LNCaP clone FGC (cell line): ENCODE measurements around the gene WFDC10B.
"Not testable (repeated sequence)": the region's sequence is repeated elsewhere in the genome, so short reads cannot be mapped to it uniquely, and the experiment has no call there.

Experiments
- DNase-seq: peaks from one replicate; pipeline ENCODE4 v3.0.0-alpha.2; 2011; ENCODE audit warnings: low read depth
- H3K4me3 ChIP-seq: 2 replicates; pipeline ENCODE4 v1.5.1; 2011; ENCODE audit warnings: mild to moderate bottlenecking, low read depth, low read length, control low read depth
- TF ChIP-seq, protein P1 (sequence below): IDR thresholded peaks from 2 replicates; pipeline ENCODE4 v1.5.1; 2012; ENCODE audit warnings: mild to moderate bottlenecking; ENCODE audit not compliant: control insufficient read depth, insufficient read depth; ENCODE audit errors: extremely low read depth

Gene WFDC10B

DNA sequence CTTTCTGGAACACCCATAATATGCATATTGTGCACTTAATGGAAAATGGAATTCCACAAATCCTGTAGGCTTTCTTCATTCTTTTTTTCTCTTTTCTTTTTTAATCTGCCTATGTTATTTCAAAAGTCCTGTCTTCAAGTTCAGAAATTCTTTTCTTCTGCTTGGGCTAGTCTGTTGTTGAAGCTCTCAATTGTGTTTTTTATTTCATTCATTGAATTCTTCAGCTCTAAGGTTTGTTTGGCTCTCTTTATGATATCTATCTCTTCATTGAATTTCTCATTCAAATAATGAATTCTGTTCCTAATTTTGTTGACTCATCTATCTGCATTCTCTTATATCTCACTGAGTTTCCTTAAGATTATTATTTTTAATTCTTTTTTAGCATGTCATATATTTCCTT is 27.4 kb upstream of the WFDC10B start:
- TF ChIP-seq, protein P1, sequence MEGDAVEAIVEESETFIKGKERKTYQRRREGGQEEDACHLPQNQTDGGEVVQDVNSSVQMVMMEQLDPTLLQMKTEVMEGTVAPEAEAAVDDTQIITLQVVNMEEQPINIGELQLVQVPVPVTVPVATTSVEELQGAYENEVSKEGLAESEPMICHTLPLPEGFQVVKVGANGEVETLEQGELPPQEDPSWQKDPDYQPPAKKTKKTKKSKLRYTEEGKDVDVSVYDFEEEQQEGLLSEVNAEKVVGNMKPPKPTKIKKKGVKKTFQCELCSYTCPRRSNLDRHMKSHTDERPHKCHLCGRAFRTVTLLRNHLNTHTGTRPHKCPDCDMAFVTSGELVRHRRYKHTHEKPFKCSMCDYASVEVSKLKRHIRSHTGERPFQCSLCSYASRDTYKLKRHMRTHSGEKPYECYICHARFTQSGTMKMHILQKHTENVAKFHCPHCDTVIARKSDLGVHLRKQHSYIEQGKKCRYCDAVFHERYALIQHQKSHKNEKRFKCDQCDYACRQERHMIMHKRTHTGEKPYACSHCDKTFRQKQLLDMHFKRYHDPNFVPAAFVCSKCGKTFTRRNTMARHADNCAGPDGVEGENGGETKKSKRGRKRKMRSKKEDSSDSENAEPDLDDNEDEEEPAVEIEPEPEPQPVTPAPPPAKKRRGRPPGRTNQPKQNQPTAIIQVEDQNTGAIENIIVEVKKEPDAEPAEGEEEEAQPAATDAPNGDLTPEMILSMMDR = no peak
- H3K4me3 ChIP-seq = no peak overlapping the region
- DNase-seq = no peak

DNA sequence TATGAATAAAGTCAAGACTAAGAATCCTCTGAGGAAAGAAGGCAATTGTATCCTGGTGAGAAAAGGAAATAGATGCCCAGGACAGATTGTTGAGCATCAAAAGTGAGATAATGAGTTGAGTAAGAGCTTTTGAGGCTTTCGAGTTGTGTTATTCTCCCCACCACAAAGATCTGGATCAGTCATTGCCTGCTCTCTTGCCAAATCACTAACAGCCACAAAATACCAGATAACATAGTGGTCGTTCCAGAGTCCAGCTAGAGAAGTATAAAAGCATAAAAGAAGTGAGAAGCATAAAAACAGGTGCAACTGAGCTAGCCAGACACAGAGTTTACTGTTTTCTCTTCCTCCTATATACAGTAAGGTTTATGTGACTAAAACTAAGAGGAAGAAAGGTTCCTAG is 22.2 kb upstream of the WFDC10B start:
- no peak for DNase-seq
- no peak overlapping the region for H3K4me3 ChIP-seq
- TF ChIP-seq, protein P1 = no peak

DNA sequence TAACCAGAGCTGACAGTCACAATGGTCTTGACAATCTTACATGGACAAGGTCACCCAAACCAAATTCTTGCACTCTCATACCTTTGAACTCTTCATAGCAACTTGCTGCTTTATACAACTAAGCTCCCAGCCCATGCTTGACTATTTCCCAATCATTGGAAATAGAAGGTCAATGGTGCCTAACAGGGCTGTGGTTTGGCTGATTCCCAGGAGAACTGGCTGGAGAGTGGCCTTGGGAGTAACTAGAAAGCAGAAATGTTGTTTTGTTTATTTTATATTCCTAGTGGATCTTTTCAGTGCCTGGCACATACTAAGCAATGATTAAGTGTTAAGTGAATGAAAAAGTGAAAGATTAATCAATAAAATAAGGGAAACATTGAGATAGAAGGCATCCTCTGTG is 20.3 kb upstream of the WFDC10B start:
- no peak for DNase-seq
- TF ChIP-seq, protein P1 = no peak

DNA sequence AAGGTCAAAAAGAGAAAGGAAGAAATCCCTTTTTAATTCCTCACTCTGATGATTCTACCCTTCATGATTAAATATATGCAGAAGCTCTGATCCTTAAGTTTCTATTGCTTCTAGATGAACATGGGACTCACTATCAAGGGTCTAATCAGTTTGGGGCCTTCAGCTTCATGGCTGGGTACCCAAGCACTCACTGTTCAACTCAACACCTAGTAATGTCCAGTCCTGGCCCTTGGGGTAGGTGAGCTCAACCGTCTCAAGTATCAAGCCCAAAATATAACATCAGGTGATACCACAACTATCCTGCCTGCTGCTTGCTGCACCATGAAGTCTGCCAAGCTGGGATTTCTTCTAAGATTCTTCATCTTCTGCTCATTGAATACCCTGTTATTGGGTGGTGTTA is 17.2 kb upstream of the WFDC10B start, which contains the start of gene SPINT4:
Gene SPINT4, plus strand, starts transcription at position 301 of the 400 bp plus-strand sequence. Its CDS starts 21 bp downstream, at position 322.
- TF ChIP-seq, protein P1 = no peak
- DNase-seq = no peak
- H3K4me3 ChIP-seq = no peak within 1 kb of the TSS

More for the DNA sequence above, 20.3 kb upstream of the WFDC10B start:
- H3K4me3 ChIP-seq = no peak overlapping the region

DNA sequence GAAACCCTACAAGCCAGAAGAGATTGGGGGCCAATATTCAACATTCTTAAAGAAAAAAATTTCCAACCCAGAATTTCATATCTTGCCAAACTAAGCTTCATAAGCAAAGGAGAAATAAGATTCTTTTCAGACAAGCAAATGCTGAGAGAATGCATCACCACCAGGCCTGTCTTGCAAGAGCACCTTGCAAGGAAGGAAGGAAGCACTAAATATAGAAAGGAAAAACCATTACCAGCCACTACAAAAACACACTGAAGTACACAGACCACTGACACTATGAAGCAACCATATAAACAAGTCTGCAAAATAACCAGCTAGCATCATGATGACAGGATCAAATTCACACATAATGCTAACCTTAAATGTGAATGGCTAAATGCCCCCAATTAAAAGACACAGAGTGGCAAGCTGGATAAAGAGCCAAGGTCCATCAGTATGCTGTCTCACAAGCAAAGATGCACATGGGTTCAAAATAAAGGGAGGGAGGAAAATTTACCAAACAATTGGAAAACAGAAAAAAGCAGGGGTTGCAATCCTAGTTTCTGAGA is 11.4 kb upstream of the WFDC10B start:
- H3K4me3 ChIP-seq, DNase-seq: not testable (repeated sequence)

DNA sequence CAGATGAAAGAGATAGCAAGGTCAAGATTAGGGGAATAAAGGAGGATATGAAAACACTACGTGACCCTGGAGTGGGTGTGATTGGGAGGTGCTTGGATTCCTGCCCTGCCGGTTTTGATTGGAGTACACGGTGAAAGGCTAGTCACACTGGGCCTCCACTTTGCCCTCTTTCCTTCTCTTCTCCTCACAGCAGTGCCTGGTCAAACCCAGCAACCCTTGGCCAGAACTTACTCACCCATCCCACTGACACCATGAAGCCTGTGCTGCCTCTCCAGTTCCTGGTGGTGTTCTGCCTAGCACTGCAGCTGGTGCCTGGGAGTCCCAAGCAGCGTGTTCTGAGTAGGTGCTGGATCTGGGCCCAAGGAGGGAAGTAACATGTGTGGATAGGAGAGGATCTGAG is 2.9 kb downstream of the WFDC10B start, which contains the start of gene WFDC13:
Gene WFDC13, plus strand, starts transcription at position 166 of the 400 bp plus-strand sequence. Its CDS starts 86 bp downstream, at position 252.
- TF ChIP-seq, protein P1 = no peak
- no peak within 1 kb of the TSS for H3K4me3 ChIP-seq
- DNase-seq = no peak

DNA sequence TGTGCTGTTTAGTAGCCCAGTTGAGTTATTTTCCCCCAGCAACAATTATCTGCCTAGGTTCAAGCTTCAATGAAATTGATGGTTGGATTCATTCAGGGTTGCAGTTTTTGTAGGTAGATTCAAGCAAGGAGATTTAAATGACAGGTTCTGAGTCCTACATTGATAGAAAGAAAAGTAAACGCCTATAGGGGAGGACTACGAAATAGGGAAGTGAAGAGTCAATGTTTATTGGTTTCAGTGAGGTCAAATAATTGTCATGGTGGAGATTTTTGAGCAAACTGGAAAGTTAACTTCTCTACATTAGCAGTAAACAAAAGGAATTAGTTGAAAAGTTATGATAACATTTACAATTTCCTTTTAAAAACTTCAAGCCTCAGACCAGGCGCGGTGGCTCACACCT is 3.7 kb downstream of the WFDC10B start:
- no peak for DNase-seq
- H3K4me3 ChIP-seq = no peak overlapping the region
- TF ChIP-seq, protein P1 = no peak
